GM20000 (cell line): ENCODE measurements around the gene ZNF688.

Source experiments
- DNase-seq: peaks from one replicate; pipeline ENCODE4 v3.0.0; 2012; ENCODE audit warnings: low spot score
- CTCF ChIP-seq: IDR thresholded peaks from 2 replicates; pipeline ENCODE4 v1.5.1; 2012; ENCODE audit warnings: mild to moderate bottlenecking, control low read depth; ENCODE audit errors: extremely low read depth, missing control alignments

ZNF688 gene

DNA sequence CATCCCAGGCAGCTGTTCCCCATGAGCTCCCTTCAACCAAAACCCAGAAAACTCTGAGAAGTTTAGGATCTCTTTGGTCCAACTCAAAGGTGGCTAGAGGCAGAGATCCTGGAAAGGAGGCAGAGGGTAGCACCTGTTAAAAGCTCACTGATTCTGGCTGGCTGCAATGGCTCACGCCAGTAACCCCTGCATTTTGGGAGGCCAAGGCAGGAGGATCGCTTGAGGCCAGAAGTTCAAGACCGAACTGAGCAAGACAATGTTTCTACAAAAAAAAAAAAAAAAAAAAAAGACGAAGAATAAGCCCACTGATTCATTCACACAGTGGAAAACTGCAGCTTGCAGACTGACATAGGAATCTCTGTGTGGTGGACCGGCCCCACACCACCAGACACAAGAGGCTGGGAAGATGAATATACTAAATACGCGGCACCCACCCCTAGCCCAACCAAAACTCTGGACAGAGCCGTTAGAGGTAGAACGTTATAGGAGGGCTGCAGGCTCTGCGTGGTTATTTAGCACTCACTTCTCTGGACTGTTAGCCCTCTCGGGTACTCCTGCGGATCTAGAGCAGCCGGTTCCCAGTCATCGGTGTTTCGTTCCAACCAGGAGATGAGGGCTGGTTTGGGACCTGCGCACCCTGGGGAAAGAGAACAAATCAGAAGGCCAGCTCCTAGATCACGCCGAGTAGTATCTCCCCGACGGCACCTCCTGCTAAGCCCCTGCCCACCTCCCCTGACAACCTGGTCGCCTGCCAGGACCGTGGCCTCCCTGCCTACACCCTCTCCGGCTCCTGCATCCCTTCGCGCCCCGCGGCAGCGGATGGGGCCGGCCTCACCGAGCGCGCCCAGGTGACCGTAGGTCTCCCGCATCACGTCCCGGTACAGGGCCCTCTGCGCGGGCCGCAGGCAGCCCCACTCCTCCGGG is 37.8 kb upstream of the ZNF688 start:
- peak; percentile 76 for DNase-seq
- no peak for TF ChIP-seq CTCF

DNA sequence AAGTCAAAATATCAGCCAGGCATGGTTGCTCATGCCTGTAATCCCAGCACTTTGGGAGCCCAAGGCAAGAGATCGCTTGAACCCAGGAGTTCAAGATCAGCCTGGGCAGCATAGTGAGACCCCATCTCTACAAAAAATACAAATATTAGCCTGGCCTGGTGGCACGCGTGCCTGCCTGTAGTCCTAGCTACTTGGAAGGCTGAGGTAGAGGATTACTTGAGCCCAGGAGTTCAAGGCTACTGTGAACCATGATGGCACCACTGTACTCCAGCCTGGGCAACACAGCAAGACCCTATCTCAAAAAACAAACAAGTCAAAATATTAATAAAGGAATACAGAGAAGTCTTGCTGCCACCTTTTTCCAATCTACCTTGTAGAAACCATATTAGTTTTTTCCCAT is 34.5 kb upstream of the ZNF688 start:
- DNase-seq = no peak
- TF ChIP-seq CTCF = no peak

DNA sequence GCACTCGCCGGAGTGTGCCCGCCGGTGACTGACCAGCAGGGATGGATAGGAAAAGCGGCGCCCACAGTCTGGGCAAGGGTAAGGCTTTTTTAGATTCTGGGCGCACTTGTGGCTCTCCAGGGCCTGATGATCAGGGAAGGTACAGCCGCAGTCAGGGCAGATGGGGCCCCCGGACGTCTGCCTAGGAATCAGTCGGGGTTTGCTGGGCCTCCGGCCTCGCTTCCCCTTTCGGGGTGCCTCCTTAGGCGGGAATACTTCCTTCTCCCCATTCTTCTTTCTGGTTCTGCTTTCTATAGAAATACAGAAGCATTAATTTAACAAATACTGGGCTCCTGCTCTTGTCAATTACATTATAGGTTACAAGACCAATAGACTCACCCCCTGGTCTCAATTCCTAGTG is 33.6 kb upstream of the ZNF688 start:
- TF ChIP-seq CTCF = no peak
- no peak for DNase-seq

DNA sequence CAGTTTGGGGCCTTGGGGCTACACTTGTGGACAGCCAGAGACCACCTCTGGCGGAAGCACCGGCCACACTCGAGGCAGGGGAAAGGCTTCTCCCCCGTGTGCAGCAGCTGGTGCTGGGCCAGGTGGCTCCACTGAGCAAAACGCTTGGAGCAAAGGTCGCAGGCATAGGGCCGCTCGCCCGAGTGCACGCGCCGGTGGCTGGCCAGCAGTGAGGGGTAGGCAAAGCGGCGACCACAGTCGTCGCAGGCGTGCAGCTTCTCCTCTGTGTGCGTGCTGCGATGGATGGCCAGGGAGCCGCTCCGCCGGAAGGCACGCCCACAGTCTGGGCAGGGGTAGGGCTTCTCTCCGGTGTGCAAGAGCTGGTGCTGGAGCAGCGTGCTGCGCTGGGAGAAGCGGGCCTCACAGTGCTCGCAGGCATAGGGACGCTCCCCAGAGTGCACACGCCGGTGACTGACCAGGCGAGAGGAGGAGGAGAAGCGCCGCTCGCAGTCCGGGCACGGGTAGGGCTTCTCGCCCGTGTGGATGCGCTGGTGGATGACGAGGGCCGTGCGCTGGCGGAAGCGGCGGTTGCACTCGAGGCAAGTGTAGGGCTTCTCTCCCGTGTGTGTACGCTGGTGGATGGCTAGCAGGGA is 32.9 kb upstream of the ZNF688 start:
- TF ChIP-seq CTCF = no peak
- no peak for DNase-seq

DNA sequence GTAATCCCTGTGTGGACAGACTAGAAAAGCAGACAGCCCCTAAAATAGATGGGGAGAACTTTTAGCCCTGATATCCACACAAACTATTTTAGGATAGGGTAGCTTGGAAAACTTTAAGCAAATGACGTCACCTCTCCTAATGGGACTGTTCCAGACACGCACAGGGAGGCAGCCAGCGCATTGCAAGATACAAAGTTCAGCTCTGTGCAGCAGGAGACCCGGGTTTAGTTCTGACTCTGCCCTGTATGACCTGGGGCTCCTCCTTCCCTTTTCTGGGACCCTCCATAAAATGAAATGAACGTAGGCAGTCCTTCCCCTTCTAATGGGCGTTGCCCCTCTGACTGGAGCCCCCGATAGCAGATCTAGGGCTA is 32.4 kb upstream of the ZNF688 start:
- TF ChIP-seq CTCF = no peak
- no peak for DNase-seq

DNA sequence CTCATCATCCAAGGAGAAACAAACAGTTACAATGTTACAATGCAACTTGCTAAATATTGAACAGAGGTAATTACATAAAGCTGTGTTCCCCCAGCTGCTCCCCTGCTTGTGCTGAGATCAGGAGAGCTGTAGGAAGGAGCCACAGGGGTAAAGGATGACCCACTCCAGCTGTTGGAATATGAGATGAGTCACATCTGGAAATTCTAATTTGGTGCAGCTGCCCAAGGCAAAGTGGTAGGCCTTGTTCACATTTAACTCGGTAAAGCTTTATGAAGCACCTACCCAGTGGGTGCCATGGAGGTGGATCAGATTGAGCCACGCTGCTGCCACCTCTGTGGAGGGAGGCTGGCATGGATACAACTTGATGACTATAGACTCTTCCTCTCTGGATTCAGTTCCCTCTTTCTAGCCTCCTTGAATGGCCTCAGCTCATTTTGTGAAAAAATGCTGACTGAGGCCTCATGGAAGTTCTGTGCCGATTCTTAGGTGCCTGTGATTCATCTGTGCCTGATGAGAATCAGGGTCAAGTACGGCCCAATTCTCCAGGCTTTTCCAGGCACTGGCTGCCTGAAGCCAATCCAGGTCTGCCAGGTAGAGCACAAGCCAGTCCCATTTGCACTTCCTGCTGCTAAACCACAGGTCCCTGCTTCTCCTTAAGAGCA is 31.2 kb upstream of the ZNF688 start:
- no peak for TF ChIP-seq CTCF
- DNase-seq = no peak

DNA sequence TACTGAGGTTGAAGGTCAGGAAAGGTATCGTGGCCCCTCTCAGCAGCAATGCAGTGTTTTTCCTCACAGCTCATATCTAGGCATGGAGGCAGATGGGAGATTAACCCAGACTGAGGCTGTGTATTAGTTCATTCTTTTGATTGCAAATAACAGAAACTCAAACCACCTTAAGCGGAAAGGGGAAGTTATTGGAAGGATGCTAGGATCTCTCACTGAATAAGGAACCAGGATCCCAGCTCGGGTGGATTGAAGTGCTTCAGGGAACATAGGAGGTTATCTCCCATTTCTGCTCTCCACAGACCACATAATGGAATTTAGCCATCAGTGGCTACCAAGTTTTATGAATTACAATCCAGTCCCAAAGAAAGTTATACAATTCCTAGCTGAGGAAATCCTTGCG is 30.5 kb upstream of the ZNF688 start:
- DNase-seq = no peak
- TF ChIP-seq CTCF = no peak
